ENCODE results near the gene GALNT11.
A peak's percentile ranks its signal among the peaks of the same experiment; 100 is the strongest.
"Not testable (repeated sequence)": the region's sequence is repeated elsewhere in the genome, so short reads cannot be mapped to it uniquely, and the experiment has no call there.

Gene GALNT11

DNA sequence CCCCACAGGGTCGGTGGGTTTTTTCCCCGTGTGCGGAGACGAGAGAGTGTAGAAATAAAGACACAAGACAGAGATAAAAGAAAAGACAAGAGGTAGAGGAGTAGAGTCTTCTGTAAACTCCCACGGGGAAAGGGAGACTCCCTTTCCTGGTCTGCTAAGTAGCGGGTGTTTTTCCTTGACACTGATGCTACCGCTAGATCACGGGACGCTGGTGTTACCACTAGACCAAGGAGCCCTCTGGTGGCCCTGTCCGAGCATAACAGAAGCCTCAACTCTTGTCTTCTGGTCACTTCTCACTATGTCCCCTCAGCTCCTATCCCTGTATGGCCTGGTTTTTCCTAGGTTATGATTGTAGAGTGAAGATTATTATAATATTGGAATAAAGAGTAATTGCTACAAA is 4.6 kb downstream of the GALNT11 start:
- DNase-seq, result not testable (repeated sequence)

- not testable (repeated sequence) for DNase-seq
These were observed 5.2 kb downstream of the GALNT11 start for GRCh38 chr7:152030639-152031038.

DNA sequence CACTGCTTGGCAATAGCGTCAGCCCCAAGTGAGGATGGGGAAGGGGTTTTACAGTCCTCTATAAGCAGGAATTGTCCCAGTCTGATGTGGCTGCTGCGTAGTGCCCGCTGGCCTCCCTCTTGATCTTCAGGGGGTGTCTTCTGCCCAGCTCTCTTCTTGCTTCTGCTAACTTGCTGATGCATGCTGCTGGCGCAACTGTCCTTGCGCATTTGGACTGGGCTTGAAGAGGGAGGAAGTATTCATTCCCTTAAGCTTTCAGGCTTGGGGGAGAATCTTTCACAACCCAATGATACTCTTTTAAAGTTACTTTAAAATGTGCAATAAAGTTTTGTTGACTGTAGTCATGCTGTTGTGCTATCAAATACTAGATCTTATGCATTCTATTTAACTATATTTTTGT is 10.3 kb downstream of the GALNT11 start:
- no peak for DNase-seq

- DNase-seq, result not testable (repeated sequence)
These were observed 12.9 kb downstream of the GALNT11 start for GRCh38 chr7:152038410-152038809.

- DNase-seq, result not testable (repeated sequence)
These were observed 17.6 kb downstream of the GALNT11 start for GRCh38 chr7:152043086-152043485.

GRCh38 chr7:152044909-152045308 is 19.4 kb downstream of the GALNT11 start:
- not testable (repeated sequence) for DNase-seq

- DNase-seq, result no peak
These were observed 21.1 kb downstream of the GALNT11 start for GRCh38 chr7:152046531-152046930.

- no peak for DNase-seq
These were observed 22.6 kb downstream of the GALNT11 start for GRCh38 chr7:152048051-152048450.

DNA sequence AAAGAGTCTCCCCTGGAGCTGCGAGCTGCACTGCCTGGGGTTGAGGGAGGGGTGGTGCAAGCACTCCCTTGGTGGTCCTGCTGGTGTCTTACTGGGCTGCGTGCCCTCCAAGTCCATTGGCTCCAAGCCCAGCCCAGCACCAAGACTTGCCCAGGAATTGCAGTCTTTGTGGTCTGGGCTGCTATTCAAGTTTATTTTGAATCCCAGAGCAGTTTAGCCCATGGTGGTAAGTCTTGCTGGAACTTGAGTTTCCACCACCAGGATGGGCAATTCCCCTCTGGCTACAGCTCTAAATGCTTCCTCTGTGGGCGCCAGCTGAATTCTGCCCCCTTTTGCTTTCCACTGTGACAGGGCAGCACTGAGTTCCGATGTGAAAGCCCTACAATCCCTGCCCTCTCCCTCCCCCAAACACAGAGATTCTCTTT is 25.1 kb downstream of the GALNT11 start:
- DNase-seq, result no peak

- no peak for DNase-seq
These were observed 26.5 kb downstream of the GALNT11 start for GRCh38 chr7:152051968-152052367.

DNA sequence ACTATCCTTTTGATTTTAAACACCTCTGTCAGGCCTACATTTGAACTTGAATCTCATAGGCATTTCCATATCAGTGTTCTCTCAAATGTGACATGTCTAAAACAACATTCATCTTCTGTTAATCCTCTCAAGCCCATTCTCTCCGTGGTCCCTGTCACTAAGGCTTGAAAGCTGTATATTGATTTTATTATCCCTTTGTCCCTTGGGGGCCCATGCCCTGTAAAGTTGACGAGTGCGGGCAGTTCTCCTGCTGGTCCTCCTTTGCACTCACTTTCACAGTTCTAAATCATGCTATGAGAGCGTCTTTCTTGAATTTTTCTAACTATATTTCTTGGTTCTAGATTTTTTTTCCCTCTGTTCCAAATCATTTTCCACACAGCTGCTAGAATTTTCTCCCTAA is 27.3 kb downstream of the GALNT11 start:
- DNase-seq, result peak; percentile 20

DNA sequence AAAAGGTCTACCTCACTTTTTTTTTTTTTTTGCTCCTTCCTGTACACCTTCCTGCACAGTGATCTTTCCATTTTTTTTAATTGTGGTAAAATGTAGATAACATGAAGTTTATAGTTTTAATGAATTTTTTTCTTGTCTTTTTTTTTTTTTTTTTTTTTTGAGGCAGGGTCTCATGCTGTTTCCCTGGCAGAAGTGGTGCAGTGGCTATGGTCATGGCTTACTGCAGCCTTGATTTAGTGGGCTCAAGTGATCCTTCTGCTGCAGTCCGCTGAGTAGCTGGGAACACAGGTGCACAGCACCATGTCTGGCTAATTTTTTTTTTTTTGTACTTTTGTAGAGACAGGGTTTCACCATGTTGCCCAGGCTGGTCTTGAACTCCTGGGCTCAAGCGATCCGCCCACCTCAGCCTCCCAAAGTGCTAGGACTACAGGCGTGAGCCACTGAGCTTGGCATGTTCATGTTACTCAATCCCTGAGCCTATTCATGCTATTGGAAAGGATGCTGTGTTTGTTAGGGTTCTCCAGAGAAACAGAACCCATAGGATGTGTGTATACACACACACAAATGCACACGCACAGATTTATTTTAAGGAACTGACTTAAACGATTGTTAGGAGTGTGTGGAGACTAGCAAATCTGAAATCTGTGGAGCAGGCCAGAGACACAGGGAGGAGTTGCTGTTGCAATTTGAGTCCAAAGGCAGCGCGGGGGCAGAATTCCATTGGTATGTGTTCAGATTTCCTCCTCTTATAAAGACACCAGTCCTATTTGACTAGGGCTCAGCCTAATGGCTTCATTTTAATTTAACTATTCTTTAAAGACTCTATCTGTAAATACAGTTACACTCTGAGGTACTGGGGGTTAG is 29.1 kb downstream of the GALNT11 start:
- no peak for DNase-seq

DNA sequence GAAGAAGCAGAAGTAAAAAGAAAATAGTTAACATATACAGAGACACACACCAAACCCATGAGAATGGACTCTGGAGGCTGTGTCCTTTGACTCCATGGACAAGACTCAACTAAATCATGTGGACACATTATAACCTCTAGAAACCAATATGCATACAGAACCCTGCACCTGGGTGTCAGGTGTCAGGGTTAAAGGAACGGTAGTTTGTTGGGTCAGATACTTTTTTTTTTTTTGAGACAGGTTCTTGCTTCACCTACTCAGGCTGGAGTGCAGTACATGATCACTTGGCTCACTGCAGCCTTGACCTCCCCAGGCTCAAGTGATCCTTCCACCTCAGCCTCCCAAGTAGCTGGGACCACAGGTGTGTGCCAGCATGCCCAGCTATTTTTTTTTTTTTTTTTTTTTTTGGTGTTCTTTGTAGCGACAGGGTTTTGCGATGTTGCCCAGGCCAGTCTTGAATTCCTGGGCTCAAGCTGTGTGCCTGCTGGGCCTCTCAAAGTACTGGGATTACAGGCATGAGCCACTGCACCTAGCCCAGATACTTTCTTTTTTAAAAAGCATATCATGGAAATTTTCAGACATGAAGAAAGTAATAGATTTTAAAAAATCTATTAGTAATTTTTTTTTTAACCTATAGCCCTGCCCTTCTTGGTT is 31.3 kb downstream of the GALNT11 start:
- DNase-seq, result no peak

GRCh38 chr7:152059311-152059710 is 33.8 kb downstream of the GALNT11 start:
- no peak for DNase-seq

GRCh38 chr7:152061086-152061485 is 35.6 kb downstream of the GALNT11 start:
- DNase-seq, result not testable (repeated sequence)

- not testable (repeated sequence) for DNase-seq
These were observed 37.7 kb downstream of the GALNT11 start for GRCh38 chr7:152063192-152063591.

DNA sequence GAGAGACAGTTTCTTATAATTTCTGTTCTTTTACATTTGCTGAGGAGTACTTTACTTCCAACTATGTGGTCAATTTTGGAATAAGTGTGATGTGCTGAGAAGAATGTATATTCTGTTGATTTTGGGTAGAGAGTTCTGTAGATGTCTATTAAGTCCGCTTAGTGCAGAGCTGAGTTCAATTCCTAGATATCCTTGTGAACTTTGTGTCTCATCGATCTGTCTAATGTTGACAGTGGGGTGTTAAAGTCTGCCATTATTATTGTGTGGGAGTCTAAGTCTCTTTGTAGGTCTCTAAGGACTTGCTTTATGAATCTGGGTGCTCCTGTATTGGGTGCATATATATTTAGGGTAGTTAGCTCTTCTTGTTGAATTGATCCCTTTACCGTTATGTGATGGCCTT is 38.3 kb downstream of the GALNT11 start:
- DNase-seq, result not testable (repeated sequence)

DNA sequence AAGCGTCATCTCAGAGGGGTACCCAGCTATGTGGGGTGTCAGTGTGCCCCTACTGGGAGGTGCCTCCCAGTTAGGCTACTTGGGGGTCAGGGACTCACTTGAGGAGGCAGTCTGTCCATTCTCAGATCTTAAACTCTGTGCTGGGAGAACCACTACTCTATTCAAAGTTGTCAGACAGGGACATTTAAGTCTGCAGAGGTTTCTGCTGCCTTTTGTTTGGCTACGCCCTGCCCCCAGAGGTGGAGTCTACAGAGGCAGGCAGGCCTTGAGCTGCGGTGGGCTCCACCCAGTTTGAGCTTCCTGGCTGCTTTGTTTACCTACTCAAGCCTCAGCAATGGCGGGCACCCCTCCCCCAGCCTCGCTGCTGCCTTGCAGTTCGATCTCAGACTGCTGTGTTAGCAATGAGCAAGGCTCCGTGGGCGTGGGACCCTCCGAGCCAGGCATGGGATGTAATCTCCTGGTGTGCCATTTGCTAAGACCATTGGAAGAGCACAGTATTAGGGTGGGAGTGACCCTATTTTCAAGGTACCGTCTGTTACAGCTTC is 40.4 kb downstream of the GALNT11 start:
- not testable (repeated sequence) for DNase-seq

DNA sequence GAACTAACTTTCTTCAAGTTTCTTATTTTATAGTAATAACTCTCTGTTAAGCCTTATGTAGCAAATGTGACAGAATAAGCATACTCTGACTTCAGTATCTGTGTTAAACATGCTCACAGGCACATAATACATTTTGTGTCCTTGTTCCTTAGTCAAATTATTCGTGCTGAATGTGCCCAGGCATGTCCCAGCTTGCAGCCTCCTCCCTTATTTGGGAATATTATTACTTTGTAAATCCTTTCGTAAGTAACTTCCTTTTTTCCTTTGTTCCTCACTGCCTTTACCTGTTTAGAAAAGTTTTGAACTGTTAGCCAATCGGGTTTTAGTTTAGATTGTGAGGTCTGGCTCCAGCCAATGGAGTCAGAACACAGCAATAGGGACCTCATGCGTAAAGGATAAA is 46.9 kb downstream of the GALNT11 start:
- DNase-seq, result no peak

DNA sequence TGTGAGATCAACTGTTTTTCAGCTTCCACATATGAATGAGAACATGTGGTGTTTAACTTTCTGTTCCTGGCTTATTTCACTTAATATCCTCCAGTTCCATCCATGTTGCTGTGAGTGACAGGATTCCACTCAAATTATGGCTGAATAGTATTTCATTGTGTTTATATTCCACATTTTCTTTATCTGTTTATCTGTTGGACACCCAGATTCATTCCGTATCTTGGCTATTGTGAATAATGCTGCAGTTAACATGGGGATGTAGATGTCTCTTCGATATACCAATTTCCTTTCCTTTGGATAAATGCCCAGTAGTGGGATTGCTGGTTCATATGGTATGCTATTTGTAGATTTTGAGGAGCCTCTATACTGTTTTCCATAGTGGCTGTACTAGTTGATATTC is 47.9 kb downstream of the GALNT11 start:
- no peak for DNase-seq

GRCh38 chr7:152074673-152075072 is 49.2 kb downstream of the GALNT11 start:
- no peak for DNase-seq

DNA sequence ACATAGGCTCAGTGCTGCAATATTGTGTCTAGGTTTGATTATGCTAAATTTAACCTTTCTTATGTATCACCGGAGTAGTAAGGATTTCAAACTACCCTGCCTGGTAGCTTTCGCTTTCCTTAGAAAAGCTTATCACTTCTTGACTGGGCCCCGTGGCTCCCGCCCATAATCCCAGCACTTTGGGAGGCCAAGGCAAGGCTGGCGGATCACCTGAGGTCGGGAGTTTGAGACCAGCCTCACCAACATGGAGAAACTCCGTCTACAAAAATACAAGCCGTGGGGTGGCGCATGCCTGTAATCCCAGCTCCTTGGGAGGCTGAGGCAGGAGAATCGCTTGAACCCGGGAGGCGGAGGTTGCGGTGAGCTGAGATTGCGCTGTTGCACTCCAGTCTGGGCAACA is 49.9 kb downstream of the GALNT11 start:
- not testable (repeated sequence) for DNase-seq

DNA sequence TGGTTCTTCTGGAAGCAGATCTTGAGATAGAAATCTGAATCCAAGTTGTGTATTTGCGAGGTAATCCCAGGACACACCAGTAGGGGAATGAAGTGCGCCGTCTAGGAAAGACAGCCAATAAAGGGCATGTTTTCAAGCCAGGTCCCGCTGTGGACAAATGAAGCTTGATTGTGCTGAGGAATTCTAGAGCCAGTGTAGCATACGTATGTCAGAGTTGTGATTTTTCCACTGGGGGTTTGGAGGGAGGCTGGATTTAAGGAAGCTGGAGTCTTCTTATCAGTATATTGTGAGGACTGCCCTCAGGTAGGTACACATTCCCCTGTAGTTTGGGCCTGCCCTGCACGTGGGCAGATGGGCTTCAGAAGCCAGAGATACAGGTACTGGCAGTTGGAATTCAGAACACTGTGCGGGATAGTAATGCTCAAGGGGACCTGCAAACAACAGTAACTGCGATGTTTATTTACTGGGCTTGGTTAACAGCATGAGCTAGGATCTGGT is 50.9 kb downstream of the GALNT11 start:
- DNase-seq, result peak; percentile 15
